HepG2 (cell line): Measurements from ENCODE around the gene CAMSAP1. TPM values are rescaled to one million over a fixed set of nuclear protein-coding genes. Genes with fewer than 3 reads are reported as not detected.

Source experiments
- ATAC-seq: fragments of 200-7000 bp; cut with Tn5 transposase; 3 replicates; pipeline ENCODE4 v1.9.1; 2020; ENCODE audit warnings: mild to moderate bottlenecking, moderate library complexity
- BruUV-seq: library from RNA; stranded (reverse); fragments of 400-500 nt; replicated peaks from 2 replicates; lab custom pipeline; 2021; lab: Mats Ljungman, UMichigan
- CTCF ChIA-PET: fragments of 300-600 bp; formaldehyde crosslinking; extraction: SDS; loops from one replicate; lab custom pipeline; 2021; ENCODE audit warnings: low total read pairs, inconsistent platforms, low intra/inter-chr PET ratio; lab: Yijun Ruan, JAX
- POLR2A ChIA-PET: fragments of 350-600 bp; sonication (Branson Sonifier 250); formaldehyde crosslinking; loops from one replicate; lab custom pipeline; 2020; ENCODE audit warnings: antibody characterized with exemption, inconsistent platforms; lab: Yijun Ruan, JAX
- DNase-seq: peaks from one replicate; pipeline ENCODE4 v3.0.0-alpha.2; 2015; ENCODE audit warnings: low spot score
- FAIRE-seq: peaks from 3 replicates; lab custom pipeline; 2011; peaks lifted over from hg19 to GRCh38; lab: Jason Lieb, UNC
- H2AFZ ChIP-seq: one replicate; pipeline ENCODE4 v1.6.1; 2011; ENCODE audit warnings: low read length, inconsistent platforms
- H3K27ac ChIP-seq: fragments of 300-600 bp; 3 replicates; pipeline ENCODE4 v1.8.0; 2011; ENCODE audit warnings: mixed run types, mild to moderate bottlenecking, mixed read lengths, low read length, inconsistent platforms; ENCODE audit not compliant: insufficient read depth; ENCODE audit errors: extremely low read length
- H3K27me3 ChIP-seq, 2 experiments: fragments of 200-600 bp in 1 of 2; 2 replicates in 1 of 2; 3 replicates in 1 of 2; pipeline versions ENCODE4 v1.6.0 to v1.8.0; 2011; ENCODE audit warnings: low read length in 2 of 2, mild to moderate bottlenecking in 2 of 2, moderate library complexity in 2 of 2, inconsistent platforms in 1 of 2; ENCODE audit not compliant: insufficient read depth in 2 of 2, control insufficient read depth in 1 of 2
- H3K36me3 ChIP-seq, 2 experiments: fragments of 200-600 bp in 1 of 2; replicated peaks in 1 of 2; 2 replicates in 1 of 2; 3 replicates in 1 of 2; pipeline versions ENCODE4 v1.5.1 to v1.8.0; 2011; ENCODE audit warnings: low read length in 2 of 2, inconsistent platforms in 1 of 2; ENCODE audit not compliant: insufficient read depth in 2 of 2, control insufficient read depth in 1 of 2
- H3K4me1 ChIP-seq: 2 replicates; pipeline ENCODE4 v1.5.1; 2012; ENCODE audit warnings: low read length, inconsistent platforms; ENCODE audit not compliant: insufficient read depth
- H3K4me2 ChIP-seq: 2 replicates; pipeline ENCODE4 v1.6.0; 2011; ENCODE audit warnings: low read depth, low read length, inconsistent platforms
- H3K4me3 ChIP-seq, 3 experiments: fragments of 200-600 bp in 1 of 3; sonication (generic), shearing (Covaris generic) in 1 of 3; replicated peaks in 1 of 3; 2 replicates each; pipeline ENCODE4 v1.5.1; 2011 to 2016; ENCODE audit warnings: low read length in 3 of 3, inconsistent platforms in 2 of 3, low read depth in 2 of 3, mild to moderate bottlenecking in 2 of 3, control low read depth in 1 of 3, mixed read lengths in 1 of 3; ENCODE audit not compliant: insufficient read depth in 1 of 3
- H3K79me2 ChIP-seq: one replicate; pipeline ENCODE4 v1.6.1; 2011; ENCODE audit warnings: low read length, inconsistent platforms; ENCODE audit not compliant: insufficient read depth
- H3K9ac ChIP-seq: 2 replicates; pipeline ENCODE4 v1.6.0; 2011; ENCODE audit warnings: mild to moderate bottlenecking, low read depth, low read length, inconsistent platforms; ENCODE audit not compliant: insufficient read depth
- H3K9me3 ChIP-seq: 2 replicates; pipeline ENCODE4 v1.5.1; 2012; ENCODE audit warnings: mild to moderate bottlenecking, low read length
- H4K20me1 ChIP-seq: 2 replicates; pipeline ENCODE4 v1.6.0; 2011; ENCODE audit warnings: inconsistent platforms, mild to moderate bottlenecking, low read length, moderate library complexity; ENCODE audit not compliant: insufficient read depth
- CC2D1A ChIP-seq: sonication (generic); formaldehyde crosslinking; IDR thresholded peaks from 2 replicates; pipeline ENCODE4 v1.8.1; 2023; ENCODE audit warnings: mild to moderate bottlenecking, missing genetic modification reagents
- CHD2 ChIP-seq: IDR thresholded peaks from 2 replicates; pipeline ENCODE4 v1.6.1; 2011; ENCODE audit warnings: low read depth, low read length, improper control_type of control experiment
- RELA ChIP-seq: sonication (generic); formaldehyde crosslinking; IDR thresholded peaks from 2 replicates; pipeline ENCODE4 v1.4.0; 2020; ENCODE audit warnings: missing genetic modification reagents
- RFXANK ChIP-seq: IDR thresholded peaks from 2 replicates; pipeline ENCODE4 v1.6.1; 2016
- ZBTB21 ChIP-seq: sonication (generic); formaldehyde crosslinking; IDR thresholded peaks from 2 replicates; pipeline ENCODE4 v1.4.0; 2020; ENCODE audit warnings: missing genetic modification reagents
- ZNF354B ChIP-seq: sonication (generic); formaldehyde crosslinking; IDR thresholded peaks from 2 replicates; pipeline ENCODE4 v1.8.0; 2022; ENCODE audit warnings: mild to moderate bottlenecking, missing genetic modification reagents
- ZNF441 ChIP-seq: sonication (generic); formaldehyde crosslinking; IDR thresholded peaks from 2 replicates; pipeline ENCODE4 v1.7.0; 2021; ENCODE audit warnings: missing genetic modification reagents, borderline replicate concordance
- ZNF460 ChIP-seq: sonication (generic); formaldehyde crosslinking; IDR thresholded peaks from 2 replicates; pipeline ENCODE4 v1.5.1; 2020; ENCODE audit warnings: missing genetic modification reagents, mild to moderate bottlenecking, borderline replicate concordance
- ZNF569 ChIP-seq: sonication (generic); formaldehyde crosslinking; IDR thresholded peaks from 2 replicates; pipeline ENCODE4 v1.5.0; 2020; ENCODE audit warnings: mild to moderate bottlenecking, missing genetic modification reagents, moderate library complexity, borderline replicate concordance
- ZNF841 ChIP-seq: sonication (generic); formaldehyde crosslinking; IDR thresholded peaks from 2 replicates; pipeline ENCODE4 v1.8.1; 2023; ENCODE audit warnings: missing genetic modification reagents, borderline replicate concordance
- ZSCAN30 ChIP-seq: sonication (generic); formaldehyde crosslinking; IDR thresholded peaks from 2 replicates; pipeline ENCODE4 v1.5.0; 2020; ENCODE audit warnings: mild to moderate bottlenecking, missing genetic modification reagents
- WGBS: methylation state at CpG from one replicate; pipeline ENCODE4 v1.1.6; 2017; ENCODE audit warnings: low lambda C conversion rate; 5-methylcytosine and 5-hydroxymethylcytosine counted together
- in situ Hi-C: cut with HindIII; loops from 2 replicates; pipeline ENCODE4 v1.10.0; 2017; ENCODE audit warnings: low pct_unique_long_range_greater_than_20kb; ENCODE audit not compliant: extremely low pct_ligation_motif_present
- intact Hi-C: fragments of 100-400 bp; cut with micrococcal nuclease; formaldehyde crosslinking; loops from one replicate; pipeline ENCODE4 v1.10.0; 2022; ENCODE audit not compliant: unreplicated experiment
- polyA plus RNA-seq, 8 experiments: library from polyadenylated mRNA; depleted of rRNA in 3 of 8; stranded (reverse) in 7 of 8; unstranded in 1 of 8; fragments of >200 nt; fragmentation: Illumina TruSeq in 4 of 8; extraction: Trizol in 4 of 8; gene quantifications; 2 replicates each; pipeline versions ENCODE4 v1.2.1 to v1.2.3, GENCODE V29; 2011 to 2016; ENCODE audit warnings: low read depth in 4 of 8, missing spikeins in 1 of 8, mixed read lengths in 1 of 8; ENCODE audit not compliant: insufficient read depth in 1 of 8
- total RNA-seq, 5 experiments: library from RNA; depleted of rRNA; stranded (reverse); fragments of >200 nt; fragmentation: Illumina TruSeq; extraction: Trizol; gene quantifications; 2 replicates each; pipeline ENCODE4 v1.2.3, GENCODE V29; 2016; ENCODE audit warnings: low read depth in 1 of 5
- TF ChIP-seq, protein P1 (sequence below): sonication (generic); formaldehyde crosslinking; IDR thresholded peaks from 2 replicates; pipeline ENCODE4 v1.5.0; 2020; ENCODE audit warnings: missing genetic modification reagents
- TF ChIP-seq, protein P2 (sequence below): sonication (generic); formaldehyde crosslinking; IDR thresholded peaks from 2 replicates; pipeline ENCODE4 v1.9.0; 2021; ENCODE audit warnings: missing genetic modification reagents, borderline replicate concordance
- TF ChIP-seq, protein P3 (sequence below): sonication (generic); formaldehyde crosslinking; IDR thresholded peaks from 2 replicates; pipeline ENCODE4 v1.4.0; 2020; ENCODE audit warnings: mild to moderate bottlenecking, missing genetic modification reagents
- TF ChIP-seq, protein P4 (sequence below): sonication (generic); formaldehyde crosslinking; IDR thresholded peaks from 2 replicates; pipeline ENCODE4 v1.5.1; 2020; ENCODE audit warnings: mild to moderate bottlenecking, missing genetic modification reagents, moderate library complexity

The CAMSAP1 gene
- total and polyA plus RNA-seq, 2 of the 13 experiments (the other 11 are each of a cell fraction or from before 2014, with no cell fraction given), result 3.8 to 12.4 TPM

DNA sequence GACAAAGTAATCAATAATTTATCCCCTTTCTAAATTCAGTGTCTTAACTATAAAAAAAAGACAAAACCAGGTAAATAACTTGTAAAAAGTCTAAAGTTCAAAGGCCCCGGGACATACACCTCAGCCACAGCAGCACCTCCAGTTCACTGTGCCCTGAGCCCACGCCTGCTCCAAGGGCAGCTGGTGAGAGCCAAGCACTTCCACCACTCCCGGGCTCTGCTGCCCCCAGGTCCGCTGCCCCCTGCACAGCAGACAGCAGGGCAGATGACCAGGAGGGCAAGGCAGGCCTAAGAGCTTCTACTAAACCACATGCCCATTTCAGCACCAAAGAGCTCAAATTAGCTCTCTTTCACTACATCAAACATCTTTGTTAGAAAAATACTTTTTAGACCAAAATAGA is 91.9 kb downstream of the CAMSAP1 start:
- in situ Hi-C loops, result no loop called here
- H3K9me3 ChIP-seq, result no peaks in the 10 kb centered on the region

More for the DNA sequence above, 91.9 kb downstream of the CAMSAP1 start:
- H3K4me1 ChIP-seq, result no peaks in the 10 kb centered on the region
- TF ChIP-seq CHD2 (no peak), ZNF354B (CRISPR knock-in tag) (no peak), CC2D1A (CRISPR knock-in tag) (no peak), ZNF841 (no peak), ZNF441 (CRISPR knock-in tag) (no peak), RFXANK (CRISPR knock-in tag) (no peak), ZNF569 (CRISPR knock-in tag) (no peak), ZNF460 (CRISPR knock-in tag) (no peak), ZBTB21 (no peak), RELA (CRISPR knock-in tag) (no peak), ZSCAN30 (CRISPR knock-in tag) (no peak)
- TF ChIP-seq, protein P1, sequence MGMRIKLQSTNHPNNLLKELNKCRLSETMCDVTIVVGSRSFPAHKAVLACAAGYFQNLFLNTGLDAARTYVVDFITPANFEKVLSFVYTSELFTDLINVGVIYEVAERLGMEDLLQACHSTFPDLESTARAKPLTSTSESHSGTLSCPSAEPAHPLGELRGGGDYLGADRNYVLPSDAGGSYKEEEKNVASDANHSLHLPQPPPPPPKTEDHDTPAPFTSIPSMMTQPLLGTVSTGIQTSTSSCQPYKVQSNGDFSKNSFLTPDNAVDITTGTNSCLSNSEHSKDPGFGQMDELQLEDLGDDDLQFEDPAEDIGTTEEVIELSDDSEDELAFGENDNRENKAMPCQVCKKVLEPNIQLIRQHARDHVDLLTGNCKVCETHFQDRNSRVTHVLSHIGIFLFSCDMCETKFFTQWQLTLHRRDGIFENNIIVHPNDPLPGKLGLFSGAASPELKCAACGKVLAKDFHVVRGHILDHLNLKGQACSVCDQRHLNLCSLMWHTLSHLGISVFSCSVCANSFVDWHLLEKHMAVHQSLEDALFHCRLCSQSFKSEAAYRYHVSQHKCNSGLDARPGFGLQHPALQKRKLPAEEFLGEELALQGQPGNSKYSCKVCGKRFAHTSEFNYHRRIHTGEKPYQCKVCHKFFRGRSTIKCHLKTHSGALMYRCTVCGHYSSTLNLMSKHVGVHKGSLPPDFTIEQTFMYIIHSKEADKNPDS (CRISPR knock-in tag), result no peak
- TF ChIP-seq, protein P2, sequence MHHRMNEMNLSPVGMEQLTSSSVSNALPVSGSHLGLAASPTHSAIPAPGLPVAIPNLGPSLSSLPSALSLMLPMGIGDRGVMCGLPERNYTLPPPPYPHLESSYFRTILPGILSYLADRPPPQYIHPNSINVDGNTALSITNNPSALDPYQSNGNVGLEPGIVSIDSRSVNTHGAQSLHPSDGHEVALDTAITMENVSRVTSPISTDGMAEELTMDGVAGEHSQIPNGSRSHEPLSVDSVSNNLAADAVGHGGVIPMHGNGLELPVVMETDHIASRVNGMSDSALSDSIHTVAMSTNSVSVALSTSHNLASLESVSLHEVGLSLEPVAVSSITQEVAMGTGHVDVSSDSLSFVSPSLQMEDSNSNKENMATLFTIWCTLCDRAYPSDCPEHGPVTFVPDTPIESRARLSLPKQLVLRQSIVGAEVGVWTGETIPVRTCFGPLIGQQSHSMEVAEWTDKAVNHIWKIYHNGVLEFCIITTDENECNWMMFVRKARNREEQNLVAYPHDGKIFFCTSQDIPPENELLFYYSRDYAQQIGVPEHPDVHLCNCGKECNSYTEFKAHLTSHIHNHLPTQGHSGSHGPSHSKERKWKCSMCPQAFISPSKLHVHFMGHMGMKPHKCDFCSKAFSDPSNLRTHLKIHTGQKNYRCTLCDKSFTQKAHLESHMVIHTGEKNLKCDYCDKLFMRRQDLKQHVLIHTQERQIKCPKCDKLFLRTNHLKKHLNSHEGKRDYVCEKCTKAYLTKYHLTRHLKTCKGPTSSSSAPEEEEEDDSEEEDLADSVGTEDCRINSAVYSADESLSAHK (CRISPR knock-in tag), result no peak
- TF ChIP-seq, protein P3, sequence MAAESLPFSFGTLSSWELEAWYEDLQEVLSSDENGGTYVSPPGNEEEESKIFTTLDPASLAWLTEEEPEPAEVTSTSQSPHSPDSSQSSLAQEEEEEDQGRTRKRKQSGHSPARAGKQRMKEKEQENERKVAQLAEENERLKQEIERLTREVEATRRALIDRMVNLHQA (CRISPR knock-in tag), result no peak
- TF ChIP-seq, protein P4, sequence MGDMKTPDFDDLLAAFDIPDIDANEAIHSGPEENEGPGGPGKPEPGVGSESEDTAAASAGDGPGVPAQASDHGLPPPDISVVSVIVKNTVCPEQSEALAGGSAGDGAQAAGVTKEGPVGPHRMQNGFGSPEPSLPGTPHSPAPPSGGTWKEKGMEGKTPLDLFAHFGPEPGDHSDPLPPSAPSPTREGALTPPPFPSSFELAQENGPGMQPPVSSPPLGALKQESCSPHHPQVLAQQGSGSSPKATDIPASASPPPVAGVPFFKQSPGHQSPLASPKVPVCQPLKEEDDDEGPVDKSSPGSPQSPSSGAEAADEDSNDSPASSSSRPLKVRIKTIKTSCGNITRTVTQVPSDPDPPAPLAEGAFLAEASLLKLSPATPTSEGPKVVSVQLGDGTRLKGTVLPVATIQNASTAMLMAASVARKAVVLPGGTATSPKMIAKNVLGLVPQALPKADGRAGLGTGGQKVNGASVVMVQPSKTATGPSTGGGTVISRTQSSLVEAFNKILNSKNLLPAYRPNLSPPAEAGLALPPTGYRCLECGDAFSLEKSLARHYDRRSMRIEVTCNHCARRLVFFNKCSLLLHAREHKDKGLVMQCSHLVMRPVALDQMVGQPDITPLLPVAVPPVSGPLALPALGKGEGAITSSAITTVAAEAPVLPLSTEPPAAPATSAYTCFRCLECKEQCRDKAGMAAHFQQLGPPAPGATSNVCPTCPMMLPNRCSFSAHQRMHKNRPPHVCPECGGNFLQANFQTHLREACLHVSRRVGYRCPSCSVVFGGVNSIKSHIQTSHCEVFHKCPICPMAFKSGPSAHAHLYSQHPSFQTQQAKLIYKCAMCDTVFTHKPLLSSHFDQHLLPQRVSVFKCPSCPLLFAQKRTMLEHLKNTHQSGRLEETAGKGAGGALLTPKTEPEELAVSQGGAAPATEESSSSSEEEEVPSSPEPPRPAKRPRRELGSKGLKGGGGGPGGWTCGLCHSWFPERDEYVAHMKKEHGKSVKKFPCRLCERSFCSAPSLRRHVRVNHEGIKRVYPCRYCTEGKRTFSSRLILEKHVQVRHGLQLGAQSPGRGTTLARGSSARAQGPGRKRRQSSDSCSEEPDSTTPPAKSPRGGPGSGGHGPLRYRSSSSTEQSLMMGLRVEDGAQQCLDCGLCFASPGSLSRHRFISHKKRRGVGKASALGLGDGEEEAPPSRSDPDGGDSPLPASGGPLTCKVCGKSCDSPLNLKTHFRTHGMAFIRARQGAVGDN (CRISPR knock-in tag), result no peak
- FAIRE-seq (no peak), ATAC-seq (no peak), DNase-seq (no peak)
- ChIA-PET POLR2A (no interaction called here), CTCF (no interaction called here)
- no peak overlapping the region for H2AFZ ChIP-seq
- no peak overlapping the region for H3K27ac ChIP-seq
- no TSS peak for BruUV-seq
- no peak overlapping the region for H3K4me2 ChIP-seq
- H3K4me3 ChIP-seq, result no peak overlapping the region
- H3K36me3 ChIP-seq, result peaks cover 18 to 86% of the 10 kb centered on the region in 2 experiments; a peak in 4 of 5 replicates
- H3K79me2 ChIP-seq, result no peaks in the 10 kb centered on the region
- H3K9ac ChIP-seq, result no peak overlapping the region
- no peaks in the 10 kb centered on the region for H4K20me1 ChIP-seq
- WGBS, result 92% methylated on average over 4 of the region's 4 CpGs
- no peaks in the 10 kb centered on the region for H3K27me3 ChIP-seq
- intact Hi-C loops, result no loop called here
